Body of pancreas (tissue), 4 donors: ENCODE results near the gene BRK1.

Experiments
- CTCF ChIP-seq, 7 experiments: fragments of 450-650 bp in 4 of 7; fragments of 200-600 bp in 3 of 7; sonication (generic) in 3 of 7; IDR thresholded peaks; one replicate each; pipeline ENCODE4 v1.5.1; 2016 to 2019; ENCODE audit warnings: antibody characterized with exemption in 7 of 7
- POLR2A ChIP-seq, 3 donors: fragments of 450-650 bp; IDR thresholded peaks; one replicate each; pipeline ENCODE4 v1.6.1; 2016; ENCODE audit warnings: antibody characterized with exemption in 3 of 3, mild to moderate bottlenecking in 2 of 3

- TF ChIP-seq CTCF (IDR thresholded peaks at IDR 0.05) (no peak), POLR2A (IDR thresholded peaks at IDR 0.05) (no peak)
Measured at GRCh38 chr3:10136426-10137005, 21.0 kb downstream of the BRK1 start.
